GM12892 (cell line): ENCODE data around the gene CCDC86.

Experiments used
- DNase-seq: peaks from one replicate; pipeline ENCODE4 v3.0.0; 2011; ENCODE audit not compliant: insufficient read length
- FAIRE-seq: peaks from 2 replicates; lab custom pipeline; 2011; peaks lifted over from hg19 to GRCh38; lab: Jason Lieb, UNC
- POLR2A ChIP-seq: IDR thresholded peaks from 2 replicates; pipeline ENCODE4 v1.6.1; 2011; ENCODE audit warnings: low read depth, low read length, control low read depth
- POLR2AphosphoS5 ChIP-seq: IDR thresholded peaks from 2 replicates; pipeline ENCODE4 v1.6.1; 2011; ENCODE audit warnings: low read depth, low read length, control low read depth
- TAF1 ChIP-seq: IDR thresholded peaks from 2 replicates; pipeline ENCODE4 v1.6.1; 2011; ENCODE audit warnings: low read depth, mild to moderate bottlenecking, control low read depth, low read length, borderline replicate concordance

CCDC86 gene

GRCh38 chr11:60834742-60835533 lies 7.0 kb upstream of the CCDC86 start:
- no peak for DNase-seq
- TF ChIP-seq POLR2AphosphoS5 (no peak), TAF1 (no peak), POLR2A (no peak)
- no peak for FAIRE-seq

GRCh38 chr11:60835534-60835846 lies 6.4 kb upstream of the CCDC86 start:
- TF ChIP-seq TAF1 (no peak), POLR2AphosphoS5 (no peak), POLR2A (no peak)
- DNase-seq (no peak), FAIRE-seq (no peak)

- FAIRE-seq = no peak
- no peak for DNase-seq
- no peak for TF ChIP-seq POLR2A
- TF ChIP-seq TAF1 = no peak
- no peak for TF ChIP-seq POLR2AphosphoS5
These were observed 4.9 kb upstream of the CCDC86 start for GRCh38 chr11:60836866-60837515.

- FAIRE-seq (no peak), DNase-seq (no peak)
These were observed 3.8 kb upstream of the CCDC86 start for GRCh38 chr11:60838132-60838531.

GRCh38 chr11:60840470-60841430 lies 1.2 kb upstream of the CCDC86 start:
- peak; percentile 51 for FAIRE-seq
- no peak for TF ChIP-seq POLR2A
- no peak for TF ChIP-seq POLR2AphosphoS5
- TF ChIP-seq TAF1 = no peak
- DNase-seq = no peak

More at GRCh38 chr11:60838132-60838531, 3.8 kb upstream of the CCDC86 start:
- TF ChIP-seq POLR2A = no peak
- TF ChIP-seq TAF1 = no peak
- no peak for TF ChIP-seq POLR2AphosphoS5

- no peak for TF ChIP-seq POLR2AphosphoS5
- TF ChIP-seq TAF1 = no peak
- no peak for TF ChIP-seq POLR2A
- FAIRE-seq = peak; percentile 56
- DNase-seq = no peak
These were observed 1.0 kb downstream of the CCDC86 start for GRCh38 chr11:60842668-60843600.

- DNase-seq (no peak), FAIRE-seq (peak; percentile 50)
- TF ChIP-seq POLR2AphosphoS5 = no peak
- TF ChIP-seq POLR2A = no peak
- TF ChIP-seq TAF1 = no peak
These were observed 2.3 kb downstream of the CCDC86 start for GRCh38 chr11:60844045-60844869.

- no peak for TF ChIP-seq TAF1
- TF ChIP-seq POLR2A = no peak
- TF ChIP-seq POLR2AphosphoS5 = no peak
- no peak for FAIRE-seq
- no peak for DNase-seq
These were observed 2.9 kb downstream of the CCDC86 start for GRCh38 chr11:60844870-60845221.

GRCh38 chr11:60845338-60845737 lies 3.4 kb downstream of the CCDC86 start:
- FAIRE-seq (no peak), DNase-seq (no peak)
- TF ChIP-seq POLR2AphosphoS5 = no peak
- TF ChIP-seq POLR2A = no peak
- no peak for TF ChIP-seq TAF1

GRCh38 chr11:60847281-60847680 lies 5.4 kb downstream of the CCDC86 start:
- FAIRE-seq (no peak), DNase-seq (no peak)
- TF ChIP-seq TAF1 (no peak), POLR2AphosphoS5 (no peak), POLR2A (no peak)
